ENCODE results near the gene THYN1. TPM values are rescaled to one million over a fixed set of nuclear protein-coding genes. Genes with fewer than 3 reads are reported as not detected.

Gene THYN1
- total RNA-seq, 1 experiment from 2014 or later: 88.3 TPM

DNA sequence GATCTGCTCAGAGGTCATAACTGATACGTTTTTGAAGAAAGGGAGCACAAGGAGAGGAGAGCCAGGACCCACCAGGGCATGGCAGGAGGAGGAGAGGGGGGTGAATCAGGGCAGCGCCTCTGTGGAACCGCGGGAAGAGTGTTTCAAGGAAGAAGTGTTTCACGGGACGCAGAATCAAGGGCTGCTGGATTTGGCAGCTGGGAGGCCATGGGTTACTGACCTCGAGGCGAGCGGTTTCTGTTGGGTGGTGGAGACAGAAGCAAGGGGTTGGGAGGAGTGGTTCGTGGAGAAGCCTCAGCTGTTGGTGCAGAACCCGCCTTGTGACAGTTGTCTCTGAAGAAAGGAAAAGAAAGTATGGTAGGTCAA is 15.6 kb downstream of the THYN1 start:
- no peaks in the 10 kb centered on the region for H3K9me3 ChIP-seq
- no peaks in the 10 kb centered on the region for H3K4me1 ChIP-seq
- no TSS peak for BruUV-seq (replicated peaks)
- intact Hi-C loops (cut with micrococcal nuclease; ENCODE audit: unreplicated experiment): no loop called here
- ChIA-PET POLR2A (no interaction called here), CTCF (interaction anchor here (0.5 kb wide), 1 partner anchor 74 kb away, joined by 4 read pairs; no protein-coding TSS in a partner anchor)
- no peaks in the 10 kb centered on the region for H3K9me3 Mint-ChIP-seq (ENCODE audit: unreplicated experiment)
- DNase-seq: no peak
- no peak overlapping the region for H3K27ac Mint-ChIP-seq (ENCODE audit: unreplicated experiment)
- H3K36me3 Mint-ChIP-seq (ENCODE audit: insufficient read depth, unreplicated experiment): peaks cover 6% of the 10 kb centered on the region
- H3K4me1 Mint-ChIP-seq (ENCODE audit: low read depth, unreplicated experiment): no peaks in the 10 kb centered on the region
- H3K27me3 ChIP-seq (replicated peaks; ENCODE audit: control insufficient read depth, insufficient read depth, low read length): no peaks in the 10 kb centered on the region
- no peak overlapping the region for H3K4me3 Mint-ChIP-seq (ENCODE audit: unreplicated experiment)
- TF ChIP-seq, protein P1, sequence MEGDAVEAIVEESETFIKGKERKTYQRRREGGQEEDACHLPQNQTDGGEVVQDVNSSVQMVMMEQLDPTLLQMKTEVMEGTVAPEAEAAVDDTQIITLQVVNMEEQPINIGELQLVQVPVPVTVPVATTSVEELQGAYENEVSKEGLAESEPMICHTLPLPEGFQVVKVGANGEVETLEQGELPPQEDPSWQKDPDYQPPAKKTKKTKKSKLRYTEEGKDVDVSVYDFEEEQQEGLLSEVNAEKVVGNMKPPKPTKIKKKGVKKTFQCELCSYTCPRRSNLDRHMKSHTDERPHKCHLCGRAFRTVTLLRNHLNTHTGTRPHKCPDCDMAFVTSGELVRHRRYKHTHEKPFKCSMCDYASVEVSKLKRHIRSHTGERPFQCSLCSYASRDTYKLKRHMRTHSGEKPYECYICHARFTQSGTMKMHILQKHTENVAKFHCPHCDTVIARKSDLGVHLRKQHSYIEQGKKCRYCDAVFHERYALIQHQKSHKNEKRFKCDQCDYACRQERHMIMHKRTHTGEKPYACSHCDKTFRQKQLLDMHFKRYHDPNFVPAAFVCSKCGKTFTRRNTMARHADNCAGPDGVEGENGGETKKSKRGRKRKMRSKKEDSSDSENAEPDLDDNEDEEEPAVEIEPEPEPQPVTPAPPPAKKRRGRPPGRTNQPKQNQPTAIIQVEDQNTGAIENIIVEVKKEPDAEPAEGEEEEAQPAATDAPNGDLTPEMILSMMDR (IDR thresholded peaks at IDR 0.05; ENCODE audit: insufficient read depth in 1 of 2, low read depth in 1 of 2, low read length in 1 of 2, severe bottlenecking in 1 of 2, unreplicated experiment in 1 of 2): no peak
- H3K4me3 ChIP-seq (ENCODE audit: low read depth, low read length): no peak overlapping the region
- no peaks in the 10 kb centered on the region for H3K27me3 Mint-ChIP-seq (ENCODE audit: insufficient read depth, unreplicated experiment)
- H3K36me3 ChIP-seq (ENCODE audit: control insufficient read depth, insufficient read depth, low read length): 0 out of 2 replicates have a peak, but pooled peaks cover 4% of the 10 kb centered on the region

DNA sequence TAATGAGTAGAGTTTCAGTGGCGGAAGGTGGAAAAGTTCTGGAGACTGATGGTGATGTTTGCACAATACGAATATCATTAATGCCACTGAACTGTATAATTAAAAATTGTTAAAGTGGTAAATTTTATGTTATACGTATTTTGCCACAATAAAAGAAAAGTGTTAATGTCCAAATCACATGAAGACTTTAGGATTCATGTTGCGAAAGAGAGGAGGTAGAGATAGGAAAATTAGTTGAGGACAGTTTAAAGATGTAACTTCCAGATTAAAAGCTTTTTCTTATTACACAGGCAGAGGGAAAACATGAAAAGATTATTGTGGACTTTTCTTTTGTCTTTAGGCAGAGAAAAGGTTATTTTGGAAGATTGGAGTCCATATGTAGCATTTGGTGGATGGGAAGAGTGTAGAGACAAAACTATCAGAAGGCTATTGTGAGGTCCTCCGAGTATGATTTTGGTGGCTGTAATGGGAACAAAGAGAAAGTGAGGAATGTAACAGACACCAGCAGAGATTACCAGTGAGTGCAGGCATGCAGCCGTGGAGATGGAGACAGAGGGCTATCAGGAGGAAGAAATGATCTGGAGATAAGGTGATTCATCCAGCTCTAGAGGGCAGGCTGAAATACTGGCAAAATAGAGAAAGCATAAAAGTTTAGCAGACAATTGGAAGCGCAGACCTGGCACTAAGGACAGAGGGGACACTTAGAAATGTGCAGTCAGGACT is 16.2 kb downstream of the THYN1 start:
- no peaks in the 10 kb centered on the region for H3K27me3 Mint-ChIP-seq (ENCODE audit: insufficient read depth, unreplicated experiment)
- Histone ChIP-seq H3K36me3 (ENCODE audit: control insufficient read depth, insufficient read depth, low read length) (0 out of 2 replicates have a peak, but pooled peaks cover 4% of the 10 kb centered on the region), H3K4me1 (no peaks in the 10 kb centered on the region), H3K27me3 (replicated peaks; ENCODE audit: control insufficient read depth, insufficient read depth, low read length) (no peaks in the 10 kb centered on the region), H3K9me3 (no peaks in the 10 kb centered on the region), H3K4me3 (ENCODE audit: low read depth, low read length) (no peak overlapping the region)
- no peaks in the 10 kb centered on the region for H3K9me3 Mint-ChIP-seq (ENCODE audit: unreplicated experiment)
- H3K4me1 Mint-ChIP-seq (ENCODE audit: low read depth, unreplicated experiment): no peaks in the 10 kb centered on the region
- BruUV-seq (replicated peaks): no TSS peak
- no peak for DNase-seq
- ChIA-PET POLR2A (no interaction called here), CTCF (interaction anchor here (0.5 kb wide), 1 partner anchor 73 kb away, joined by 4 read pairs; no protein-coding TSS in a partner anchor)
- intact Hi-C loops (cut with micrococcal nuclease; ENCODE audit: unreplicated experiment): no loop called here
- TF ChIP-seq, protein P1 (IDR thresholded peaks at IDR 0.05; ENCODE audit: insufficient read depth in 1 of 2, low read depth in 1 of 2, low read length in 1 of 2, severe bottlenecking in 1 of 2, unreplicated experiment in 1 of 2): no peak
- H3K27ac Mint-ChIP-seq (ENCODE audit: unreplicated experiment): no peak overlapping the region
- no peak overlapping the region for H3K4me3 Mint-ChIP-seq (ENCODE audit: unreplicated experiment)
- H3K36me3 Mint-ChIP-seq (ENCODE audit: insufficient read depth, unreplicated experiment): peaks cover 6% of the 10 kb centered on the region

DNA sequence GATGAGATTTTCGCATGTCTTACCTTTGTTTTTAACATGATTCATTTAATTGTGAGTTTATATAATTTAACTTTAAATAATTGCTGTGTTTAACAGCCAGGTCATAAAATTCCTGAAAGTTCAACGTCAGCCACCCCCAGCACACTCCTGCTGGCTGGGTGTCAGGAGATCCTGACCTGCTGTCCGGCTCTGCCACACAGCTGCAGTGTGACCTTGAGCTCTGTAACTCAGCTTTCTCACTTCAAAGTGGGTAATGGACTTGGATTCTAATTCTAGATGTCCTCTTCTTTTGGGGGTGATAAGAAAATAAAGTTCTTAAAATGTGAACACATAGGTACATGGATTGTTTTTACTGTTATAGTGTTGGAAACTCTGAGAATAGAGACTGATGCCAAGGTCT is 17.8 kb downstream of the THYN1 start:
- intact Hi-C loops (cut with micrococcal nuclease; ENCODE audit: unreplicated experiment): no loop called here
- Histone ChIP-seq H3K4me1 (no peaks in the 10 kb centered on the region), H3K4me3 (ENCODE audit: low read depth, low read length) (no peak overlapping the region), H3K27me3 (replicated peaks; ENCODE audit: control insufficient read depth, insufficient read depth, low read length) (no peaks in the 10 kb centered on the region), H3K9me3 (no peaks in the 10 kb centered on the region), H3K36me3 (ENCODE audit: control insufficient read depth, insufficient read depth, low read length) (0 out of 2 replicates have a peak, but pooled peaks cover 4% of the 10 kb centered on the region)
- peaks cover 7% of the 10 kb centered on the region for H3K4me1 Mint-ChIP-seq (ENCODE audit: low read depth, unreplicated experiment)
- DNase-seq: no peak
- no peaks in the 10 kb centered on the region for H3K9me3 Mint-ChIP-seq (ENCODE audit: unreplicated experiment)
- H3K27me3 Mint-ChIP-seq (ENCODE audit: insufficient read depth, unreplicated experiment): no peaks in the 10 kb centered on the region
- peaks cover 6% of the 10 kb centered on the region for H3K36me3 Mint-ChIP-seq (ENCODE audit: insufficient read depth, unreplicated experiment)
- TF ChIP-seq, protein P1 (IDR thresholded peaks at IDR 0.05; ENCODE audit: insufficient read depth in 1 of 2, low read depth in 1 of 2, low read length in 1 of 2, severe bottlenecking in 1 of 2, unreplicated experiment in 1 of 2): no peak
- ChIA-PET CTCF (no interaction called here), POLR2A (no interaction called here)
- BruUV-seq (replicated peaks): no TSS peak
- no peak overlapping the region for H3K4me3 Mint-ChIP-seq (ENCODE audit: unreplicated experiment)
- H3K27ac Mint-ChIP-seq (ENCODE audit: unreplicated experiment): no peak overlapping the region

Measured in Caco-2 (cell line).